Ecto neural progenitor cell (in vitro differentiated cells): ENCODE data around the gene CCNJ.

Experiments
- DNase-seq: peaks from one replicate; pipeline ENCODE4 v3.0.0-alpha.2; 2018; ENCODE audit warnings: low spot score

CCNJ gene

GRCh38 chr10:96061232-96061631 is 17.8 kb downstream of the CCNJ start:
- no peak for DNase-seq

GRCh38 chr10:96072674-96073073 is 29.3 kb downstream of the CCNJ start:
- DNase-seq: no peak

GRCh38 chr10:96073722-96074121 is 30.3 kb downstream of the CCNJ start:
- no peak for DNase-seq

GRCh38 chr10:96074776-96075175 is 31.4 kb downstream of the CCNJ start:
- DNase-seq: no peak

GRCh38 chr10:96075977-96076376 is 32.6 kb downstream of the CCNJ start:
- DNase-seq: no peak

GRCh38 chr10:96077156-96077555 is 33.8 kb downstream of the CCNJ start:
- DNase-seq: no peak

- DNase-seq: no peak
Measured at GRCh38 chr10:96082153-96082552, 38.8 kb downstream of the CCNJ start.

- no peak for DNase-seq
Measured at GRCh38 chr10:96082748-96083147, 39.4 kb downstream of the CCNJ start.

- DNase-seq: no peak
Measured at GRCh38 chr10:96089116-96089515, 45.7 kb downstream of the CCNJ start.

GRCh38 chr10:96089670-96090462 is 46.5 kb downstream of the CCNJ start:
- no peak for DNase-seq

GRCh38 chr10:96090463-96090800 is 47.0 kb downstream of the CCNJ start:
- no peak for DNase-seq

GRCh38 chr10:96092999-96093767 is 49.8 kb downstream of the CCNJ start:
- no peak for DNase-seq

GRCh38 chr10:96093948-96094347 is 50.6 kb downstream of the CCNJ start:
- no peak for DNase-seq

GRCh38 chr10:96096958-96097357 is 53.6 kb downstream of the CCNJ start:
- no peak for DNase-seq

- DNase-seq: no peak
Measured at GRCh38 chr10:96097865-96098264, 54.5 kb downstream of the CCNJ start.

- DNase-seq: no peak
Measured at GRCh38 chr10:96107623-96108038, 64.2 kb downstream of the CCNJ start.
